Inflammatory macrophage treated with lipopolysaccharide for 1 hour (primary cell): Measurements from ENCODE around the gene PLEKHH1.

ENCODE experiments used
- DNase-seq, 2 donors: peaks; one replicate each; pipeline ENCODE4 v3.0.0-alpha.2; 2020 to 2022

The PLEKHH1 gene

DNA sequence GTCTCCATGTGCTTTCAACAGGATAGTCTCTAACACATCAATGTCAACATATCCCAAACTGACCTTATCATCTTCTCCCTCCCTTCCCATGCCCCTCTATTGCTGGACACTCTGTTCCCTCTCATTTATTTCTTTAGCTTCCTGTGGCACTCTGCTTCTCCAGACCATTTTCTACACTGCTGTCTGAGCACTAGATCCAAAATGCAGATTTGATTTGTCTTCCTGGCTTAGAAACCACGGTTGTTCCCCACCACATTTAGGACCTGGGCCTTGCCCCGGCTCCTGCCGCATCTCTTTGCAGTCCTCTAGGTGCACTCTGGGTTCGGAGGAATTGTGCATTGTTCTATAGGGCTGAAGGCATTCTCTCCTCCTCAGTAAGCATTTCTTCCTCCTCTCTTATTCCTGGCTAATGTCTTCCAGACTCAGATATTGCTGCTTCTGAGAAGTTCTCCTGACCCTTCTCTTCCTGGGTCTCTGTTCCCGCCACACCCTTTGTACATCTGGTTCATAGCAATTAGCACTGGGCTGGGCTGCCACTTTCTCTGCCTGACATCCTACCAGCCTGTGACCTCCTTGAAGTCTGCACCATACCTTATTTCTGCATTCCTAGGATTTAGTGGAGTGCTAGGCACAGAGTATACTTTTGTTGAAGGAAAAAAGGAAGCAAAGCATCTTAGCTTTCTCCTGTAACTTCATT, 100.5 kb downstream of the PLEKHH1 start:
- DNase-seq, result no peak

DNA sequence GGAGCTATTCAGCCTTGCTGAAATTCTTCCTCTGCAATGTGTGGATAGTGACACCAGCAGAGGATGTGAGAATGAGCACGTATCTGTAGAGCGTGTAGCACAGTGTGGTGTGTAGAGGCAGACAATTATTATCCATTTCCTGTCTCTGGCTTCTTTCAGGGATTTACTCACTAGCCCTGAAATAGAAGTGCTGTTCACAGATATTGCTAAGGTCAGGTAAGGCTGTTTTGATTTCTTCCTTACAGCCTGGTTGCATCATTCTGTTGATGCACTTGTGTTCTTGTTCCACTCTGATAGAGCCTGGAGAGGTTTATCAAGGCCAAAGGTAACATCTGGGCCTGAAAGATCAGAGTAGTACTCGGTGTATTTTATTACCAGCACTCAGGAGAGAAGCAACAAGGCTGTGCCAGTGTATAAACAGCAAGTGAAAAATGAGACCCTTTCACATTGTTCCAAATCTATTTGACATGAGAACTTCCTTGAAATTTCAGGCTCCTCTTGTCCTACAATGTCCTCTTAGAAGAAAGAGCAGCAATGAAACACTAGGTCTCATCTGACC, 103.3 kb downstream of the PLEKHH1 start:
- DNase-seq, result no peak

DNA sequence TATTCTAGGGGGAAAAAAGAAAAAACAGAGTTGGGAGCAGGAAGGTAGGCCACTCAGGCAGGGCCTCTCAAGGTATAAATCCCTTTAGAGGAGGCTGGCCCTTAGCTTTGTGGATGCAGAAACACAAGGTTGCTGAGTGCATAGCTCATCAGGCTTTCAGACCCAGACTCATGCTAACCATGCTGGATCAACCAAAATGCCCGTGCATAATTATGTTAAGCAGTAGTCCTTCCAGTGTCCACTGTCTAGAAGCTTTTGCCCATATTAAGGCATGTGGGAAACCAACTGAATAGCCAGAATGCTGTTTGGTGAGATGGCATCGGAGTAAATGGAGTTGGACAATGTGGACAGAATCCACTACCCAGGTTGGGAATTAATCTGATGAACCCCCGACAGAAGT, 105.6 kb downstream of the PLEKHH1 start:
- DNase-seq, result no peak
